Sigmoid colon (tissue), 7 donors: Measurements from ENCODE around the gene COL15A1. TPM values are rescaled to one million over a fixed set of nuclear protein-coding genes. Genes with fewer than 3 reads are reported as not detected.

Experiments used
- DNase-seq: peaks from one replicate; pipeline ENCODE4 v3.0.0-alpha.2; 2019
- H3K27ac ChIP-seq, 4 donors: fragments of 200-600 bp; sonication (generic); one replicate each; pipeline ENCODE4 v1.5.1; 2016 to 2019; ENCODE audit warnings: mild to moderate bottlenecking in 1 of 4
- H3K27me3 ChIP-seq, 3 donors: fragments of 200-600 bp; sonication (generic); one replicate each; pipeline ENCODE4 v1.5.1; 2019; ENCODE audit warnings: mild to moderate bottlenecking in 1 of 3
- H3K36me3 ChIP-seq, 4 donors: fragments of 200-600 bp; sonication (generic); one replicate each; pipeline ENCODE4 v1.5.1; 2016 to 2019
- H3K4me1 ChIP-seq, 4 donors: fragments of 200-600 bp; sonication (generic); one replicate each; pipeline ENCODE4 v1.5.1; 2017 to 2019
- H3K4me3 ChIP-seq, 4 donors: fragments of 200-600 bp; sonication (generic); one replicate each; pipeline ENCODE4 v1.5.1; 2017 to 2019; ENCODE audit warnings: mild to moderate bottlenecking in 2 of 4, moderate library complexity in 1 of 4
- H3K9me3 ChIP-seq, 4 donors: fragments of 200-600 bp in 3 of 4; sonication (generic) in 3 of 4; one replicate each; pipeline versions ENCODE4 v1.5.1 to v1.6.1; 2013 to 2019
- EP300 ChIP-seq, 4 donors: sonication (generic); formaldehyde crosslinking; IDR thresholded peaks; one replicate each; pipeline ENCODE4 v1.6.1; 2017; ENCODE audit warnings: antibody characterized with exemption in 4 of 4
- POLR2A ChIP-seq, 2 donors: fragments of 450-650 bp; IDR thresholded peaks; one replicate each; pipeline ENCODE4 v1.6.1; 2016; ENCODE audit warnings: antibody characterized with exemption in 2 of 2, mild to moderate bottlenecking in 2 of 2, moderate library complexity in 2 of 2
- POLR2AphosphoS5 ChIP-seq, 4 donors: sonication (generic); formaldehyde crosslinking; IDR thresholded peaks; one replicate each; pipeline ENCODE4 v1.6.1; 2017; ENCODE audit warnings: antibody characterized with exemption in 4 of 4
- WGBS, 2 donors: extraction: QIAGEN DNeasy Blood & Tissue Kit; methylation state at CpG; one replicate each; pipeline ENCODE4 v1.1.7; 2013; 5-methylcytosine and 5-hydroxymethylcytosine counted together
- intact Hi-C: fragments of 100-400 bp; cut with DNase I; formaldehyde crosslinking; loops from one replicate; pipeline ENCODE4 v1.15.1; 2023
- polyA plus RNA-seq, 3 donors: library from polyadenylated mRNA; stranded (reverse); fragments of 200-250 nt; gene quantifications; one replicate each; pipeline ENCODE4 v1.2.3, GENCODE V29; 2013
- total RNA-seq, 4 donors: library from RNA; depleted of rRNA; stranded (reverse); fragments of >200 nt; gene quantifications; one replicate each; pipeline ENCODE4 v1.1.0, GENCODE V29; 2016
- TF ChIP-seq, protein P1 (sequence below), 4 experiments: fragments of 450-650 bp in 3 of 4; fragments of 200-600 bp in 1 of 4; IDR thresholded peaks; one replicate each; pipeline ENCODE4 v1.5.1; 2016 to 2019; ENCODE audit warnings: antibody characterized with exemption in 4 of 4, mild to moderate bottlenecking in 3 of 4, moderate library complexity in 2 of 4
- donor health status: healthy with polysubstance abuse.
- donor health status: Bipolar disorder and iron deficiency.
- donor health status: healthy.

Gene COL15A1
- total and polyA plus RNA-seq, 7 donors, result under 0.01 to 104 (median 21.4) TPM

DNA sequence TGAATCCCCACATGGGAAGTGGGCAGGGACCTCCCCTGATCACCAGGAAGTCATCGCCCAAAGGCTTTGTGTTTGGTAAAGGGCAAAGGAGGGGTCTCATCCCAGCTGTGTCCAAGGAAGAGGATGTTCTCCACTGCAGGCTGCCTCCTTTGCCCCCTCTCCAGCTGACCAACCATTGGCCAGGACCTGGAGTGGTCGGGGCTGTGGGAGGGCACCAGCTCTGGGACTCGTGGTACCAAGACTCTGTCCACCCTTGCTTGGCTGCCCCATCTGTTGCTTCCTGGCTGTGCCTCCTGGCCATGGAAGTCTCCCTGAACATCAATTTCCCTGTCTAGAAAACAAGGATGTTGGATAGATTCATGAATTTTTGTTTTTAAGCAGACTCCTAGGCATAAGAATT is 34.1 kb downstream of the COL15A1 start:
- Histone ChIP-seq H3K36me3 (no peaks in the 10 kb centered on the region), H3K9me3 (no peaks in the 10 kb centered on the region), H3K27me3 (no peaks in the 10 kb centered on the region), H3K4me3 (no peak overlapping the region), H3K27ac (peak overlapping the region; percentile 52 to 91 (median 80)), H3K4me1 (peaks cover 0 to 66% (median 53%) of the 10 kb centered on the region in 4 donors)
- peak; percentile 65 for DNase-seq
- TF ChIP-seq EP300 (IDR thresholded peaks at IDR 0.05), result no peak
- TF ChIP-seq POLR2AphosphoS5 (IDR thresholded peaks at IDR 0.05), result no peak
- no peak for TF ChIP-seq POLR2A (IDR thresholded peaks at IDR 0.05)
- TF ChIP-seq, protein P1, sequence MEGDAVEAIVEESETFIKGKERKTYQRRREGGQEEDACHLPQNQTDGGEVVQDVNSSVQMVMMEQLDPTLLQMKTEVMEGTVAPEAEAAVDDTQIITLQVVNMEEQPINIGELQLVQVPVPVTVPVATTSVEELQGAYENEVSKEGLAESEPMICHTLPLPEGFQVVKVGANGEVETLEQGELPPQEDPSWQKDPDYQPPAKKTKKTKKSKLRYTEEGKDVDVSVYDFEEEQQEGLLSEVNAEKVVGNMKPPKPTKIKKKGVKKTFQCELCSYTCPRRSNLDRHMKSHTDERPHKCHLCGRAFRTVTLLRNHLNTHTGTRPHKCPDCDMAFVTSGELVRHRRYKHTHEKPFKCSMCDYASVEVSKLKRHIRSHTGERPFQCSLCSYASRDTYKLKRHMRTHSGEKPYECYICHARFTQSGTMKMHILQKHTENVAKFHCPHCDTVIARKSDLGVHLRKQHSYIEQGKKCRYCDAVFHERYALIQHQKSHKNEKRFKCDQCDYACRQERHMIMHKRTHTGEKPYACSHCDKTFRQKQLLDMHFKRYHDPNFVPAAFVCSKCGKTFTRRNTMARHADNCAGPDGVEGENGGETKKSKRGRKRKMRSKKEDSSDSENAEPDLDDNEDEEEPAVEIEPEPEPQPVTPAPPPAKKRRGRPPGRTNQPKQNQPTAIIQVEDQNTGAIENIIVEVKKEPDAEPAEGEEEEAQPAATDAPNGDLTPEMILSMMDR (IDR thresholded peaks at IDR 0.05), result no peak
- WGBS, 2 donors, result 88 to 92% methylated on average over 3 of the region's 3 CpGs
- intact Hi-C loops, result loop anchor here (10.0 kb wide), 2 partner anchors 173 to 837 kb away; partner anchors contain the start of gene GALNT12

DNA sequence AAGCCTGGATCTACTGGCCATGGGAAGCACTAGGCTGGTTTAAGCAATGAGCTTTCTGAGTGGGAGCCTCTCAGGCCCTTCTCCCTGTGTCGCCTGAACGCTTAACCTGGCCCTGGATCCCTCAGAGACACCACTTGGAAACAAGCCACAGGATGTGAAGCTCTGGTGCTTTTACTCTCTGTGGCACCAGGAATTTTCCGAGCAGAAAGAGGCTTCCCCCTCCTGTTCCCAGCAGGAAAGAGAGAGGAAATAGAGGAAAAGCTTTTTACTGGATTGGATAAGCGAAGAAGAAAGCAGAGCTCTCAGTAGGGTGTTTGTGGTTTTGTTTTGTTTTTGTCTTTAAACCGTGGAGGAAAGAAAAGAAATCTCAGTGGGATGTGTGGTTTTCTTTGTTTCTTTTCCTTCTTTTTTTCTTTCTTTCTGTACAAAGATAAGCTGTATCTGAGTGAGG is 34.5 kb downstream of the COL15A1 start:
- 43 to 59% methylated on average over 5 of the region's 5 CpGs for WGBS, 2 donors
- peak; percentile 63 for DNase-seq
- Histone ChIP-seq H3K9me3 (no peaks in the 10 kb centered on the region), H3K36me3 (no peaks in the 10 kb centered on the region), H3K27ac (peak overlapping the region; percentile 52 to 91 (median 80)), H3K4me1 (peaks cover 0 to 65% (median 50%) of the 10 kb centered on the region in 4 donors), H3K27me3 (no peaks in the 10 kb centered on the region), H3K4me3 (no peak overlapping the region)
- intact Hi-C loops, result loop anchor here (10.0 kb wide), 2 partner anchors 173 to 837 kb away; partner anchors contain the start of gene GALNT12
- no peak for TF ChIP-seq POLR2AphosphoS5 (IDR thresholded peaks at IDR 0.05)
- no peak for TF ChIP-seq POLR2A (IDR thresholded peaks at IDR 0.05)
- TF ChIP-seq EP300 (IDR thresholded peaks at IDR 0.05), result no peak
- TF ChIP-seq, protein P1 (IDR thresholded peaks at IDR 0.05), result no peak

DNA sequence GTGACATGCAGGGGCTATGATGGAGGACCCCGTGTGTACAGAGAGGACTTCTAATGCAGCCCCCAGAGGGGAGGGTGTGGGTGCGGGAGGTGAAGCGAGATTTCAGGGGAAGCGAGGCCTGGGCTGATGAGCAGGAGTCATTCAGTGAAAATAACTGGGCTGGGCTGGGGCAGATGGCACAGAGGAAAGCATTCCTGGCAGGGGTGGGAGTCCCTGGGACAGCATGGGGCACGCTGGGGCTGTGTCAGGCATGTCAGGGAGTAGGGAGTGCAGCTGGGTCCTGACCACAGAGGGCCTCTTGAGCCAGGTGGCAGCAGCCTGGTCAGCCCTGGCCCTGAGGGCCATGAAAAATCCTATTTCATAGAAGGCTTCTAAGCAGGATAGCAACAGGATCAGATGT is 36.6 kb downstream of the COL15A1 start:
- no peaks in the 10 kb centered on the region for H3K9me3 ChIP-seq
- H3K27me3 ChIP-seq, result no peaks in the 10 kb centered on the region
- intact Hi-C loops, result no loop called here
- 86 to 89% methylated on average over 5 of the region's 5 CpGs for WGBS, 2 donors
- no peak overlapping the region for H3K4me3 ChIP-seq
- DNase-seq, result peak; percentile 57
- no peak for TF ChIP-seq EP300 (IDR thresholded peaks at IDR 0.05)
- no peak for TF ChIP-seq POLR2AphosphoS5 (IDR thresholded peaks at IDR 0.05)
- TF ChIP-seq, protein P1 (IDR thresholded peaks at IDR 0.05), result no peak
- TF ChIP-seq POLR2A (IDR thresholded peaks at IDR 0.05), result no peak
- no peaks in the 10 kb centered on the region for H3K36me3 ChIP-seq
- H3K27ac ChIP-seq, result no peak overlapping the region
- peaks cover 0 to 52% (median 33%) of the 10 kb centered on the region in 4 donors for H3K4me1 ChIP-seq

DNA sequence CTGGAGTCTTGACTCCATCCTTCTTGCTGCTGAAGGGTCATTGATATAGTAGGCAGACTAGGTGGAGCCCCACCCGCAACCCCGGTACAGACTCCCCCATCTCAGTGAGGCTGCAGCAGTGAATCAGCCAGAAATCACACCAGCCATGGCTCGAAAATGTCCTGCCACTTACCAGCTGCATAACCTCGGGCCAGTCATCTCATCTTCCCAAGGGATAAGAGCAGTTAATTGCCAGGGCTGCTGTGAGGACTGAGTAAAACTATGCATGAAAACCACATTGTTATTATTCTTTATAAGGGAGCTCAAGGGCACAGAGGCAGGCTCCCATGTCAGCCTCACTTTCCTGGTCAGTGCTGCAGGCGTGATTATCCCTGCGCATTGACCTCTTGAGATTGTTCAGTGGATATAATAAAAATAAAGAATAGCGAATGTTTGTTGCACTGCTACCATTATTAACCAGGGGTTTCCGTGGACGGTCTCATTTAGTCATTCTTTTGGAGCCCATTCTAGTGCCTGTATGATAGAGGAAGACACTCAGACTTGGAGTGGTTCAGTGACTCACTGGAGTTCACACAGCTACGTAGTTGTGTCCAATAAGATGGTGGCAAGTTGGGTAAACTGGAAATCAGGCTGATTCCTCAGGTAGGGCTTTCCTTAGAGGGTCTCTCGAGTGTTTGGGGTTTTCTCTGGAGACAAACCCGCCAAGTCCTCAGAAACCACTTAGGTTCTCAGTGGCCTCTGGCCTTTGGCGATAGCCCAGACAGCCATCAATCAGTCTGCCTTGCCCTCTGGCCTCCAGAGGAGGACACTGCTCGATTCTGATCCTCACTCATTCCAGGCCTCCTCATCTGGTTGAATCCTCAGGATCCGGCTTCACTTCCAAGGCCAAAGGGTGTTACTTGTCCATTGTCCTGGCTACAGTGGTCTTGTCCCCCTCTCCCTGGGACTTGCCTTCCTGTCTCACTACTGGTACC is 39.9 kb downstream of the COL15A1 start:
- Histone ChIP-seq H3K27me3 (no peaks in the 10 kb centered on the region), H3K36me3 (no peaks in the 10 kb centered on the region), H3K4me3 (no peak overlapping the region), H3K27ac (peak overlapping the region in 2 of 4 donors; percentile 52 to 66), H3K9me3 (no peaks in the 10 kb centered on the region), H3K4me1 (peaks cover 0 to 44% (median 35%) of the 10 kb centered on the region in 4 donors)
- TF ChIP-seq, protein P1 (IDR thresholded peaks at IDR 0.05), result no peak
- no peak for TF ChIP-seq POLR2AphosphoS5 (IDR thresholded peaks at IDR 0.05)
- TF ChIP-seq EP300 (IDR thresholded peaks at IDR 0.05), result no peak
- no peak for TF ChIP-seq POLR2A (IDR thresholded peaks at IDR 0.05)
- DNase-seq, result peak; percentile 35
- intact Hi-C loops, result no loop called here
- 80 to 82% methylated on average over 15 of the region's 15 CpGs for WGBS, 2 donors
